ENCODE data around the gene TPD52L1.

TPD52L1 gene

GRCh38 chr6:125307150-125307838 lies 153.7 kb downstream of the TPD52L1 start:
- no peak for DNase-seq (ENCODE audit: low spot score)

GRCh38 chr6:125307964-125308615 lies 154.5 kb downstream of the TPD52L1 start:
- DNase-seq (ENCODE audit: low spot score), result no peak

DNA sequence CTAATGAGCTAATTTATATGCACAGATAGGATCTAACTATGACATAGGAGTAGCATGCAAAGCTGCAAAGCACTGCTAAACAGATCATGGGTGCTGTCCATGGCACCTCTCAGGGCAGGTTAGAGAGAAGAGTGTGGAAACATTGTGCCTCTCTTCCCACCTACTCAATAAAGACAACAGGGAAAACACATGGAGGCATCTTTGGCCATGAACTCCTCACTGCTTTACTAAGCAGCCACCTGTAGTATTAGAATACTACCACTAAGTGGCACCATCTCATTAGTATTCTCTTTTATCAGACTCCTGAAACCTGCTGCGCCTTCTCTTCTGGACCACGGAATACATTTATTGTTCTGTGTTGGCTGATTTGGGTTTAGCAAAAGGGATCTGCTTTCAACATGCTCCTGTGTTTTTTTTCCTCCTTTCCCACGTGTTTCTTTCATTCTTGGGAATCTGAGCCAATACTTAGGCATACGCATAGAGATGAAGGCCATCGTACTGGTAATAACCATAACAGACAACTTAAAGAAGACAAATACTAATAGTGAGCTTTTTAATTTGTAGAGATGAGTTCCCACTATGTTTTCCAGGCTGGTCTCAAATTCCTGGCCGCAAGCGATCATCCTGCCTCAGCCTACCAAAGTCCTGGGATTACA lies 157.5 kb downstream of the TPD52L1 start:
- peak; percentile 63 for DNase-seq (ENCODE audit: low spot score)

- no peak for DNase-seq (ENCODE audit: low spot score)
Measured at GRCh38 chr6:125312478-125312877, 158.9 kb downstream of the TPD52L1 start.

DNA sequence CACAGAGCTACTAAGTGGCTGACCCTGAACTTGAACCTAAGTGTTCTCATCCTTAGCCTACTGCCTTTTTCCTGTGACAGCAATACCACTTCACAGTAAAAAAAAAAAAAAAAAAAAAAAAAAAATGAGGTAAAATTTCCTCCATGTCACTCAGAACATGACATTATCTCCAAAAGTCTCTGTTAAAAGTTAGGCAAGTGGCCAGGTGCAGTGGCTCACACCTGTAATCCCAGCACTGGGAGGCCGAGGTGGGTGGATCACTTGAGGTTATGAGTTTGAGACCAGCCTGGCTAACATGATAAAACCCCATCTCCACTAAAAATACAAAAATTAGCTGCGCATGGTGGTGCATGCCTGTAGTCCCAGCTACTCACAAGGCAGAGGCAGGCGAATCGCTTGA lies 159.4 kb downstream of the TPD52L1 start:
- DNase-seq (ENCODE audit: low spot score), result no peak
